Fibroblast of villous mesenchyme (primary cell): ENCODE measurements around the gene TTC7B. TPM values are rescaled to one million over a fixed set of nuclear protein-coding genes. Genes with fewer than 3 reads are reported as not detected.

Source experiments
- DNase-seq: peaks from one replicate; pipeline ENCODE4 v3.0.0-alpha.2; 2010; ENCODE audit warnings: low read depth
- H3K4me3 ChIP-seq: 2 replicates; pipeline ENCODE4 v1.5.1; 2011; ENCODE audit warnings: low read depth, mild to moderate bottlenecking, low read length
- total RNA-seq: library from RNA; depleted of rRNA; stranded (reverse); fragments of >200 nt; gene quantifications from 2 replicates; pipeline ENCODE4 v1.2.3, GENCODE V29; 2012
- TF ChIP-seq, protein P1 (sequence below): IDR thresholded peaks from 2 replicates; pipeline ENCODE4 v1.5.1; 2012; ENCODE audit warnings: low read depth, mild to moderate bottlenecking, low read length; ENCODE audit not compliant: insufficient read depth

Gene TTC7B
- total RNA-seq, 1 donor = 16.8 TPM

GRCh38 chr14:90626550-90626949, 189.7 kb downstream of the TTC7B start:
- no peak overlapping the region for H3K4me3 ChIP-seq
- no peak for DNase-seq
- TF ChIP-seq, protein P1, sequence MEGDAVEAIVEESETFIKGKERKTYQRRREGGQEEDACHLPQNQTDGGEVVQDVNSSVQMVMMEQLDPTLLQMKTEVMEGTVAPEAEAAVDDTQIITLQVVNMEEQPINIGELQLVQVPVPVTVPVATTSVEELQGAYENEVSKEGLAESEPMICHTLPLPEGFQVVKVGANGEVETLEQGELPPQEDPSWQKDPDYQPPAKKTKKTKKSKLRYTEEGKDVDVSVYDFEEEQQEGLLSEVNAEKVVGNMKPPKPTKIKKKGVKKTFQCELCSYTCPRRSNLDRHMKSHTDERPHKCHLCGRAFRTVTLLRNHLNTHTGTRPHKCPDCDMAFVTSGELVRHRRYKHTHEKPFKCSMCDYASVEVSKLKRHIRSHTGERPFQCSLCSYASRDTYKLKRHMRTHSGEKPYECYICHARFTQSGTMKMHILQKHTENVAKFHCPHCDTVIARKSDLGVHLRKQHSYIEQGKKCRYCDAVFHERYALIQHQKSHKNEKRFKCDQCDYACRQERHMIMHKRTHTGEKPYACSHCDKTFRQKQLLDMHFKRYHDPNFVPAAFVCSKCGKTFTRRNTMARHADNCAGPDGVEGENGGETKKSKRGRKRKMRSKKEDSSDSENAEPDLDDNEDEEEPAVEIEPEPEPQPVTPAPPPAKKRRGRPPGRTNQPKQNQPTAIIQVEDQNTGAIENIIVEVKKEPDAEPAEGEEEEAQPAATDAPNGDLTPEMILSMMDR = no peak

DNA sequence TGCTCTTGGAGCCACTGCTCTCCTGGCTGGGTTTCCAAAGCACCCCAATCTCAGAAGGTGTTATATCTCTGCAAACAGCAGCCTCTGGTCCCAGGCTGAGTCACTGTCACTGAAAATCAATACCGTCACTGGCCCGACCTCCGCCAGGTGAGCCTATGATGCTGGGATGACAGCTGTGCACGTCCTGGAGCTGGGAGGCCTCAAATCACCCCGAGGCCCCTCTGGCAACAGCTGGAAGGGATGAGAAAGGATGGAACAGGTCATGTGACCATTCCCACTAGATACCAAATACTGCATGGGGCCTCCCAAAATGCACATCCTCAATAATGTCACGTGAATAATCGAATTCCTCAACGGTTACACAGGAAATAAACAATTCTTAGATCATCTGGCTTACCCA, 190.8 kb downstream of the TTC7B start:
- TF ChIP-seq, protein P1 = no peak
- no peak for DNase-seq

DNA sequence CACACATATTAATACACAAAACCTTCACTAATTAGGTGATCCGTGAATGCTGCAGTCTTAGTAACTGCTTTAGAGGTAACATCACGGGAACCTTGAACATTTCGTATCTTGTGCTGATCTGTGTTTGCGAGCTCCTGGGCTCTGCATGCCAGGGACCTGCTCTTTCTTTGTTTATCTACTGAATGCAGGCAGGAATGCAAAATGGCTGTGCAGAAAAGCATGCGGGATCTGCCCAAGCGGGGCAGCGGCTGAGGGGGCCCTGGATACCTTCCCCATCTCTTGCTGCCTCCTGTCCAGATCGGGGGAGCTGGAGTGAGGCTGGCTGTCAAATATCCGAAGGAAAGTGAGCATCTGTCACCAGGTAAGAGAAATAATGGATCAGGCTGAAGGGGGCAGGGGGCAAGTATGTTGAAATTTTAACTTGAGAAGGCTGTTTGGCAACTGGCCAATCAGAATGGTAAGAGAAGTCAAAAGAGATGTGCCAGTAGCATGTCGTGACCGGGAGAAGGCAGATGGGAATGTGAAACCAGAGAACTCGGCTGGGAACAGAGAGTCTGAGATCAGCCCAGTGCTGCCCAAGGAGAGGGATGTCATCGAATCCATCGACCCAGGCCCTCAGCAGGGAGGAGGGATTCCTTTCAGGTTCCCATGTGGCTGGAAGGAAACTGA, 191.4 kb downstream of the TTC7B start:
- TF ChIP-seq, protein P1 = no peak
- no peak for DNase-seq
- H3K4me3 ChIP-seq = no peak overlapping the region

More for the DNA sequence above, 190.8 kb downstream of the TTC7B start:
- H3K4me3 ChIP-seq = no peak overlapping the region

GRCh38 chr14:90624227-90624626, 192.0 kb downstream of the TTC7B start:
- TF ChIP-seq, protein P1 = no peak
- H3K4me3 ChIP-seq = no peak overlapping the region
- DNase-seq = peak; percentile 41

DNA sequence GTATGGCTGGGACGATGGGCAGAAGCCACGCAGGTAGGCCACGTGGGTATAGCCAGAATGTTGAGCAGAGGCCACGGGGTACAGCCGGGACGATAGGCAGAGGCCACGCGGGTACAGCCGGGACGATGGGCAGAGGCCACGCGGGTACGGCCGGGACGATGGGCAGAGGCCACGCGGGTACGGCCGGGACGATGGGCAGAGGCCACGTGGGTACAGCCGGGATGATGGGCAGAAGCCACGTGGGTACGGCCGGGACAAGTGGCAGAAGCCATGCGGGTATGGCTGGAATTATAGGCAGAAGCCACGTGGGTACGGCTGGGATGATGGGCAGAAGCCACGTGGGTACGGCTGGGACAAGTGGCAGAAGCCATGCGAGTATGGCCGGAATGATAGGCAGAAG, 195.0 kb downstream of the TTC7B start:
- H3K4me3 ChIP-seq = no peak overlapping the region
- DNase-seq = no peak
- TF ChIP-seq, protein P1 = no peak

DNA sequence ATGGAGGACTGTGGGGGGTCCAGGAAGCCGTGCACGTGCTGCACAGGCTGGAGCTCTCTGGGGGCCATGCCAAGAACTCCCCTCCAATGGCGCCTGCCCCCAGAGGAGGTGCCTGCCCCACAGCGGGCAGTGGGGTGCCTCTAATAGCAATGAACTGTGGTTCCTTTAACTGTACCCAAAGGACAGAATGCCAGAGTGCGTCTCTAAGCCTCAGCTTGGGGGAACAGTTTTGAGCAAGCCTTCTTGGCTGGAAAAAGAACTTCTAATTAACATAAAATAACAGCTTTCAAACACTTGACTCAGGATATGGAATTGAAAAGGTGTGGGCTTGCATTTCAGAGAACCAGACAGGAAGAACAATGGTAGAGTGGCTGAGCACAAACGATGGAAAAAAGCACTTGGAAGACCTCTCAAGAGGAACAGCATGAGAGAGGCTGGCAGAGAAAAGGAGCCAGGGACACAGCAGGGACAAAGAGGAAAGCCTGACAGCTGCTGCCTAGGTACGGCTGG, 195.6 kb downstream of the TTC7B start:
- H3K4me3 ChIP-seq = no peak overlapping the region
- DNase-seq = no peak
- TF ChIP-seq, protein P1 = no peak

- TF ChIP-seq, protein P1 = no peak
- no peak for DNase-seq
- no peak overlapping the region for H3K4me3 ChIP-seq
Measured at GRCh38 chr14:90619911-90620310, 196.3 kb downstream of the TTC7B start.
